ENCODE results near the gene RBM14. TPM values are rescaled to one million over a fixed set of nuclear protein-coding genes. Genes with fewer than 3 reads are reported as not detected.
"Not testable (repeated sequence)": the region's sequence is repeated elsewhere in the genome, so short reads cannot be mapped to it uniquely, and the experiment has no call there.

RBM14 gene
- total and polyA plus RNA-seq, 2 donors (not counting 1 experiment from before 2014, with no cell fraction given): 13.2 to 27.6 TPM

DNA sequence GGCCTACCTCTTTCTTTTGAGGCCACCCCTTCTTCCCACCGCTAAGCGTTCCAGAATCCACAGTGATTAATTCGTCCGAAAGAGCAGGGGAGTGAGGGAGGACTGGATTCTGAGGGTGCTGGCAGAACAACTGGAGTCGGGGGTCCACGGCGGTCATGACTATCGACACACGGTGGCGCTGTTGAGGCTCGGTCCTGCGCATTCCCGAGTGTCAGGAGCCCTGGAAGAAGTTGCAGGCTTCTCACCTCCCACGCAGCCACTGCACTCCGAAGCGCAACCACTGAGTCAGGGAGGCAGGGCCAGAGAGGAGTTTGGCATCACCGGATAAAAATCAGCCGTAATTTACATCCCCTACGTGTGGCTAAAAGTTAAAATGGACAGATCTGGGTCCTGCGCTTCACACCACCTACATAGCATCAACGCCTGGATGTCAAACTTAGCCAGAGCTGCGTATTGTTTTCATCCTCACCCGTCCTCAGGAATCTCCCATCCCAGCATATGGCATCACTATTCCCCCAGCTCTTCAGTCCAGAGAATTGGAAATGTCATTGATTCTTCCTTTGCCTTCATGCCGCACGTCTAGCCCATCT, 37.3 kb upstream of the RBM14 start:
- Histone ChIP-seq H3K79me2 (ENCODE audit: control insufficient read depth, insufficient read depth, low read length) (no peaks in the 10 kb centered on the region), H3K36me3 (ENCODE audit: control insufficient read depth, insufficient read depth, low read length) (no peaks in the 10 kb centered on the region), H3K4me2 (ENCODE audit: extremely low read depth, insufficient read depth, low read length) (peak overlapping the region; percentile 17), H2AFZ (ENCODE audit: low read length) (no peak overlapping the region), H3K4me3 (replicated peaks in 1 of 4; ENCODE audit: control extremely low read depth in 1 of 4, insufficient read depth in 1 of 4, low read depth in 3 of 4, low read length in 4 of 4) (no peak overlapping the region), H3K27me3 (ENCODE audit: control insufficient read depth, insufficient read depth, low read length) (peaks cover 5% of the 10 kb centered on the region), H3K9ac (ENCODE audit: insufficient read depth, low read length) (no peak overlapping the region), H4K20me1 (ENCODE audit: control insufficient read depth, extremely low read depth, insufficient read depth, low read length) (no peaks in the 10 kb centered on the region), H3K4me1 (ENCODE audit: control insufficient read depth, extremely low read depth, insufficient read depth, low read length) (peaks cover 3% of the 10 kb centered on the region), H3K9me3 (ENCODE audit: control insufficient read depth, insufficient read depth, low read depth, low read length) (no peaks in the 10 kb centered on the region), H3K27ac (ENCODE audit: insufficient read depth, low read length) (no peak overlapping the region)
- DNase-seq (ENCODE audit: low read depth in 2 of 2): peak; percentile 65 to 73
- TF ChIP-seq, protein P1, sequence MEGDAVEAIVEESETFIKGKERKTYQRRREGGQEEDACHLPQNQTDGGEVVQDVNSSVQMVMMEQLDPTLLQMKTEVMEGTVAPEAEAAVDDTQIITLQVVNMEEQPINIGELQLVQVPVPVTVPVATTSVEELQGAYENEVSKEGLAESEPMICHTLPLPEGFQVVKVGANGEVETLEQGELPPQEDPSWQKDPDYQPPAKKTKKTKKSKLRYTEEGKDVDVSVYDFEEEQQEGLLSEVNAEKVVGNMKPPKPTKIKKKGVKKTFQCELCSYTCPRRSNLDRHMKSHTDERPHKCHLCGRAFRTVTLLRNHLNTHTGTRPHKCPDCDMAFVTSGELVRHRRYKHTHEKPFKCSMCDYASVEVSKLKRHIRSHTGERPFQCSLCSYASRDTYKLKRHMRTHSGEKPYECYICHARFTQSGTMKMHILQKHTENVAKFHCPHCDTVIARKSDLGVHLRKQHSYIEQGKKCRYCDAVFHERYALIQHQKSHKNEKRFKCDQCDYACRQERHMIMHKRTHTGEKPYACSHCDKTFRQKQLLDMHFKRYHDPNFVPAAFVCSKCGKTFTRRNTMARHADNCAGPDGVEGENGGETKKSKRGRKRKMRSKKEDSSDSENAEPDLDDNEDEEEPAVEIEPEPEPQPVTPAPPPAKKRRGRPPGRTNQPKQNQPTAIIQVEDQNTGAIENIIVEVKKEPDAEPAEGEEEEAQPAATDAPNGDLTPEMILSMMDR (conservative IDR thresholded peaks at IDR 0.05 in 1 of 2, IDR thresholded peaks at IDR 0.05 in 1 of 2; ENCODE audit: low read depth in 1 of 2, low read length in 2 of 2): peak; percentile 79 to 84
- no peak for TF ChIP-seq EZH2 (IDR thresholded peaks at IDR 0.05; ENCODE audit: low read length, missing control alignments)

DNA sequence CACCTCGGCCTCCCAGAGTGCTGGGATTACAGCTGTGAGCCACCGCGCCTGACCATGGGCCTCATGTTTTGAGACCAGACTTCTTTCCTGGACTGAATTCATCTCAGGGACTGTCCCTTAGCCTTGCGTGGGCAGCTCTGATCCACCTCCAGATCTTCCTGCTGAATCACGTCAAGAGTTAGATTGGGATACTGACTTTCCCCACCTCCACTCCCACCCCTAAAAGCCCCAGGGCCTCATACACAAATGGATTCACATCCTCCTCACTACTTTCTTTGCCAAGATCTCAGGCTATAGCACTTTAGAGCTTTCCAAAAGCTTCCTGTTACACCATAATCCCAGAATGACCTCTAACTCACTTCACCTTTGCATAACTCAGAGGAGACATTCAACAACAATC, 35.6 kb upstream of the RBM14 start:
- TF ChIP-seq, protein P1 (conservative IDR thresholded peaks at IDR 0.05 in 1 of 2, IDR thresholded peaks at IDR 0.05 in 1 of 2; ENCODE audit: low read depth in 1 of 2, low read length in 2 of 2): no peak
- no peak for TF ChIP-seq EZH2 (IDR thresholded peaks at IDR 0.05; ENCODE audit: low read length, missing control alignments)
- H3K4me3 ChIP-seq (replicated peaks in 1 of 4; ENCODE audit: control extremely low read depth in 1 of 4, insufficient read depth in 1 of 4, low read depth in 3 of 4, low read length in 4 of 4): no peak overlapping the region
- no peak for DNase-seq (ENCODE audit: low read depth in 2 of 2)

DNA sequence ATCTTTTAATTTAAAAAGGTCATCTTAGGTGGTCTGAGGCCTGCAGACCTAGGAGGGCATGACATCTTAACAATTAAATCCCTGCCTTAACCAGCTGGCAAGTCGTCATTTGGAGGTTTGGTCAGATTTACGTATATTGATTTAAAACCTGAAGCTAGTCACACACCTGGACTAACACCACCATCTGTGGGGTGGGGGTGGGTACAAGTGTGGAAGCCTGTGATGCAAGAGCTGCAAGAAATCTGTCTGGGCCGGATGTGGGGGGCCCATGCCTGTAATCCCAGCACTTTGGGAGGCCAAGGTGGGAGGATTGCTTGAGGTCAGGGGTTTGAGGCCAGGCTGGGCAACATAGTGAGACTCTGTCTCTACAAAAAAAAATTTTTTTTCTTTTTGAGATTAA, 35.2 kb upstream of the RBM14 start:
- Histone ChIP-seq H3K36me3 (ENCODE audit: control insufficient read depth, insufficient read depth, low read length) (no peaks in the 10 kb centered on the region), H3K4me3 (replicated peaks in 1 of 4; ENCODE audit: control extremely low read depth in 1 of 4, insufficient read depth in 1 of 4, low read depth in 3 of 4, low read length in 4 of 4) (no peak overlapping the region), H3K9me3 (ENCODE audit: control insufficient read depth, insufficient read depth, low read depth, low read length) (no peaks in the 10 kb centered on the region), H3K27me3 (ENCODE audit: control insufficient read depth, insufficient read depth, low read length) (no peaks in the 10 kb centered on the region), H4K20me1 (ENCODE audit: control insufficient read depth, extremely low read depth, insufficient read depth, low read length) (no peaks in the 10 kb centered on the region), H3K4me2 (ENCODE audit: extremely low read depth, insufficient read depth, low read length) (no peak overlapping the region), H3K27ac (ENCODE audit: insufficient read depth, low read length) (no peak overlapping the region), H2AFZ (ENCODE audit: low read length) (no peak overlapping the region), H3K4me1 (ENCODE audit: control insufficient read depth, extremely low read depth, insufficient read depth, low read length) (peaks cover 3% of the 10 kb centered on the region), H3K9ac (ENCODE audit: insufficient read depth, low read length) (no peak overlapping the region), H3K79me2 (ENCODE audit: control insufficient read depth, insufficient read depth, low read length) (no peaks in the 10 kb centered on the region)
- TF ChIP-seq, protein P1 (conservative IDR thresholded peaks at IDR 0.05 in 1 of 2, IDR thresholded peaks at IDR 0.05 in 1 of 2; ENCODE audit: low read depth in 1 of 2, low read length in 2 of 2): no peak
- no peak for TF ChIP-seq EZH2 (IDR thresholded peaks at IDR 0.05; ENCODE audit: low read length, missing control alignments)
- DNase-seq (ENCODE audit: low read depth in 2 of 2): no peak

More for the DNA sequence above, 35.6 kb upstream of the RBM14 start:
- peaks cover 3% of the 10 kb centered on the region for H3K4me1 ChIP-seq (ENCODE audit: control insufficient read depth, extremely low read depth, insufficient read depth, low read length)
- no peak overlapping the region for H3K4me2 ChIP-seq (ENCODE audit: extremely low read depth, insufficient read depth, low read length)
- H3K36me3 ChIP-seq (ENCODE audit: control insufficient read depth, insufficient read depth, low read length): no peaks in the 10 kb centered on the region
- no peaks in the 10 kb centered on the region for H3K9me3 ChIP-seq (ENCODE audit: control insufficient read depth, insufficient read depth, low read depth, low read length)
- no peak overlapping the region for H3K9ac ChIP-seq (ENCODE audit: insufficient read depth, low read length)
- peaks cover 2% of the 10 kb centered on the region for H3K27me3 ChIP-seq (ENCODE audit: control insufficient read depth, insufficient read depth, low read length)
- H2AFZ ChIP-seq (ENCODE audit: low read length): no peak overlapping the region
- H4K20me1 ChIP-seq (ENCODE audit: control insufficient read depth, extremely low read depth, insufficient read depth, low read length): no peaks in the 10 kb centered on the region
- H3K79me2 ChIP-seq (ENCODE audit: control insufficient read depth, insufficient read depth, low read length): no peaks in the 10 kb centered on the region
- no peak overlapping the region for H3K27ac ChIP-seq (ENCODE audit: insufficient read depth, low read length)

DNA sequence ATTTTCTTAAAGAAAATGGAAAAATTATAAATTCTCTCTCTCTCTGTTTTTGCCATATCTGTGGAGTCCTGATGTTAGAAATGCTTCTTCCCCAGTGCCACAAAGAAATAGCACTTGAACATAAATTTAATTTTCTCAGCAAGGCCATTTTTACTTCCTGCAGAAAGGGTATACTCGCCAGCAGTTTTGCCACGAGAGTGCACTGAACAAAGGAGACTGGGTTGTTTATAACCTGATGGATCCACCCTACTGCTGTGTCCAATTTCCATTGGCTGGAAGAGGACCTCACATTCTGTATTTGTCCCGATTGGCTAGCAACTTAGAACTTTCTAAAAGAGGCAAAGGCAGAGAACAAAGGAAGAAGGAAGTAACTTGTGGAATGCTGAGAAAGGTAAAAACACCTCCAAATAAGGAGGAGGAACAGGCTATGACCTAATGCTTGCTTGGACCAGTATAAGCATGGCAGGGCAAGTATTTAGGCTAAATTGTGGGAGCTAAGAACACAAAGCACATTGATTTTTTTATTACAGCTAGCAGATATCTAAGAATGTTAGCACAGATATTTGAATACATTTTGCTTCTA, 33.8 kb upstream of the RBM14 start:
- H3K9ac ChIP-seq (ENCODE audit: insufficient read depth, low read length); H3K27me3 ChIP-seq (ENCODE audit: control insufficient read depth, insufficient read depth, low read length); H3K9me3 ChIP-seq (ENCODE audit: control insufficient read depth, insufficient read depth, low read depth, low read length); H2AFZ ChIP-seq (ENCODE audit: low read length); H3K4me2 ChIP-seq (ENCODE audit: extremely low read depth, insufficient read depth, low read length); H3K27ac ChIP-seq (ENCODE audit: insufficient read depth, low read length); H3K79me2 ChIP-seq (ENCODE audit: control insufficient read depth, insufficient read depth, low read length); H4K20me1 ChIP-seq (ENCODE audit: control insufficient read depth, extremely low read depth, insufficient read depth, low read length); DNase-seq (ENCODE audit: low read depth in 2 of 2); H3K36me3 ChIP-seq (ENCODE audit: control insufficient read depth, insufficient read depth, low read length); H3K4me1 ChIP-seq (ENCODE audit: control insufficient read depth, extremely low read depth, insufficient read depth, low read length); H3K4me3 ChIP-seq (replicated peaks in 1 of 4; ENCODE audit: control extremely low read depth in 1 of 4, insufficient read depth in 1 of 4, low read depth in 3 of 4, low read length in 4 of 4): not testable (repeated sequence)

Data from fibroblast of lung (primary cell).